Hematopoietic multipotent progenitor cell treated with erythropoietin and hydrocortisone succinate and interleukin-3 and kit ligand, for 17 days (in vitro differentiated cells): ENCODE results near the gene CCR9.
A peak's percentile ranks its signal among the peaks of the same experiment; 100 is the strongest.
"Not testable (repeated sequence)": the region's sequence is repeated elsewhere in the genome, so short reads cannot be mapped to it uniquely, and the experiment has no call there.

Experiments
- DNase-seq: peaks from one replicate; pipeline ENCODE4 v3.0.0-alpha.2; 2015; ENCODE audit warnings: low spot score

The CCR9 gene, protein sequence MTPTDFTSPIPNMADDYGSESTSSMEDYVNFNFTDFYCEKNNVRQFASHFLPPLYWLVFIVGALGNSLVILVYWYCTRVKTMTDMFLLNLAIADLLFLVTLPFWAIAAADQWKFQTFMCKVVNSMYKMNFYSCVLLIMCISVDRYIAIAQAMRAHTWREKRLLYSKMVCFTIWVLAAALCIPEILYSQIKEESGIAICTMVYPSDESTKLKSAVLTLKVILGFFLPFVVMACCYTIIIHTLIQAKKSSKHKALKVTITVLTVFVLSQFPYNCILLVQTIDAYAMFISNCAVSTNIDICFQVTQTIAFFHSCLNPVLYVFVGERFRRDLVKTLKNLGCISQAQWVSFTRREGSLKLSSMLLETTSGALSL

DNA sequence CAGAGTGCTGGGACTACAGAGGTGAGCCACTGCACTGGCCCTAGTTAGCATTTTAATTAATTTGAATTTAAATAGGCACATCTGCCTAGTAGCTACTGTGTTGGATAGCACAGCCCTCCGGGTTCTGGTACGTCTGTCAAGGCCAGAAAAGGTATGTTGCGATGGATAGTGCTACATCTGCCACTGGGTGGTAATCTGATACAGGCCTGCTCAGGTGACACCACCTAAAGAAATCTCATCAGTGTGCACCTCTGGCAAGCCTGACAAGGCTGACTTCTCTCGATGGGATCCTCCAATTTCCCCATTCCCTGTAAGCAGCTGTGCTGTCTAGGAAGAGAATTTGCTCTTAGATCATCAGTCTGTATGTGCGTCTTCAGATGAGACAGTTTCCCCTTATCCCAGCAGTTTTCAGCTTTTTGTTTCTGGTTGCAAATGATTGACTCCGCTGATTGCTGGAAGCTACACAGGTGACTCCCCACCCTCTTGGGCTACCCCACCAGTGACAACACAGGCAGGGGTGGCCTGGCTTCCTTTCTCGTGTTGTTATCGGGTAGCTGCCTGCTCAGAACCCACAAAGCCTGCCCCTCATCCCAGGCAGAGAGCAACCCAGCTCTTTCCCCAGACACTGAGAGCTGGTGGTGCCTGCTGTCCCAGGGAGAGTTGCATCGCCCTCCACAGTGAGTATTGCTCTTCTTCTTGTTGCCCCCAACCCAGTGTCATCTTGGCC, at the start of gene CCR9:
Gene CCR9, plus strand, starts transcription at position 565 of the 727 bp plus-strand sequence. CDS start 8,391 bp downstream, outside the sequence.
- no peak for DNase-seq

DNA sequence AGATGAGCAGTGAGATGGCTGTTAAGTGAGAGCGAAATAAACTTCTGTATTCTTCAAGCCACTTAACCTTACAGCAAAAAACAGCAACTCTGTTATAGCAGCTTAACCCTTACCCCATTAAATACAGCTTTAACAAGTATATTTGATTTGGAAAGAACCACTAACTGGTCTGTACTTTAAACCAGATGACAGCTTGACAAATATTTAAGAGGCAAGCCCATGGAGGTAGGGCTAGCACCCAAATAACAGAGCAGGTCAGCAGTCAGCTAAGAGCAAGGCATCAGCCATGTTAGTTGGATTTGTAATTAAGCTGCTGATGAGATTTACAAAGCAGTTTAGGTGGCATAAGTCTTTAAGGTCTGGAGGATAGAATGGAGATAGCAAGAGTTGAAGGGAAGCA, 47.9 kb upstream of the CCR9 start:
- DNase-seq: no peak

DNA sequence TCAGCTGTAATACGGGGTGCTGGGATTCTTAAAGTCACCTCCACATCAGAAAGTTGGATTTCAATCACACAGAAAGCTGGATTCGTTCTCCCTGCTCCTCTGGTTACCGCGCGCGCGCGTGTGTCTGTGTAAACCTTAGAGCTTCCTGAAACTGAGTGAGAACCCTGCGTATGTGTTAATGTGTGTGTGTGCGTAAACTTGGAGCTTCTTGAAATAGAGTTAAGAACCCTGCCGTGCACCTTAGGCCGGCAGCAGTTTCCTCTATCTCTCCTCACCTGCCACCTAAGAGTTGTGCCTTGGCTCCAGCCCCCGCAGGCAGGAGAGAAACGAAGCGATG, 45.0 kb upstream of the CCR9 start:
- peak; percentile 8 for DNase-seq

DNA sequence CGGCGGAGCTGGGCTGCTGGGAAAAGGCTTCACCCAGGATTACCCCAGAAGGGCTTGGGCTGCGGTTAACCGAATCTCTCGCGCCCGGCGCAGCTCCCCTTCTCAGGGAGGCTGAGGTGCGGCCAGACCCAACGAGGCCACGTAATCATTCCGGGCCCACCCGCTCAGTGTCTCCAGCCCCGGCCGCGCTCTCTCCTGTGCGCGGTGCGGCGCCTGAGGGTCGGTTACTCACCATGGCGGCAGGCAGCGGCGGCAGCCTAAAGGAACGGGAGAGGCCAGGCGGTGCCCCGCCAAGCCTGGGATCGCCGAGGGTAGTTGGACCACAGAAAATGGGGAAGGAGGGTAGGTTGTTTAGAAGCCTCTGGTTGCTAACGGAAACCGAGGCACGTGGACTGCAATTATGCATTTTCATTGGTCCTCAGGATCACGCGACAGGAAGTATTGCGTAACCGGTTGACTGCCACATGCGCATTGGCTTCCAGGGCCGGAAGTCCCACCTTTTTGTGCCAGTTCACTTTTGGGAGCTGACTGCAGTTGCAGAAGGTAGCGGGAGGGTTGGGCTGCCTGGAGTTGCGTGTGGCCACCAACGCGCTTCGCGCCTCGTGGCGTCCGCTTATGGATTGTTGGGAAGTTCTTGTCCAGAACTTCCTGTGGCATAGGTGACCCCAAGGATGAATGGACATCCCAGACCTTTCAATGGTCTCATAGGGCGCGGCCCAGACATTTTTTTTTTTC, 44.4 kb upstream of the CCR9 start, which contains the start of gene LZTFL1:
Gene LZTFL1, minus strand, starts transcription at position 363 of the 735 bp plus-strand sequence. Its CDS starts 128 bp downstream, at position 235.
- peak; percentile 87 for DNase-seq

DNA sequence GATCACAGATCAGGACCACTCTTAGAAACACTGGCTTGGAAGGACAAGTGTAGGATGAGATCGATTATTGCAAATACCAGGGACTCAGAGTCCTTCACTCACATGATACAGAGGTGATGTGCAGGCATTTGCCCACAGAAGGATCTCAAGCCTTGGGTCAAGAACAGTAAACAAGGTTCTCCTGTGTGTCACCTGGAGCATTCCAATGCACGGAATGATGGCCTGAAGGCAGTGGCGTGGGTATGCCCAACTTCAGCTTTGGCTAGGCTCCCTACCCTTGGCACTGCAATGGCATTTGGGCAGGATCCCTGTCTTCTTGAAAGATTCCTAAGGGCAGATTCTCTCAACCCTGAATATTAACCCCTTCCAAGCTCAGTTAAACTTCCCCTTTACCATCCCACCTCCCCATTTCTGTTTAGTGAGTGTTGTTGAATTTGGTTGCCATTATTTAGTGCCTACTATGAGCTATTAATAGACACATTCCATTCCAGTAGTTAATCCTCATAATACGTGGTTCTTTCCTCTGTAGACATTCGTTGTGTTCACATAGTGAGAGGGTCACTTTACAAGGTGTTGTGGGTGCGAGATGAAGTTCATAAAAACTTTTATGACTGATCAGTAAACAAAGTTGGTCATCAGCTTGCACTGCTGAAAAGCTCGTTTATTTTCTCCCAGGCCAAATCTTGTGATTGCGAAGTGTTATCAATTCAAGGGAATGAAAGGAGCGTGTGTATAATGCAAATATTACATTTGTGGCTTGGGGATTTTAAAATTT, 43.3 kb upstream of the CCR9 start:
- no peak for DNase-seq

DNA sequence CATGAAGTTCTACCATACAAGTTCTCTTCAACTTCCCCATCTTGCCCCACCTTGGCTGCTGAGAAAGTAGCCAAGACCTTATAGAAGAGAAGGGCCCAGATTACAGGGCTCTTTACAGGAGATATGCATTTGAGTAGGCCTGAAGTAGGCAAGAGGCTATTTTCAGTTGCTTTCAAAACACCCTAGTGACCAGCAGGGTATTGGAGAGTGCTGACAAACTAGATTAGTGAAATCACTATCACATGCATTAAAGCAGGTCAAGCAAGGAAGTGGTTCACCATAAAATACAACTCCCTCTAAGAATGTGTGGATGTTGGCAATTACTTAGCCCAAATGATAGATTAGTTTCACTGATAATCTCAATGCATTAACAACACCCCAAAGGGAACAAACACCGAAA, 41.7 kb upstream of the CCR9 start:
- no peak for DNase-seq

DNA sequence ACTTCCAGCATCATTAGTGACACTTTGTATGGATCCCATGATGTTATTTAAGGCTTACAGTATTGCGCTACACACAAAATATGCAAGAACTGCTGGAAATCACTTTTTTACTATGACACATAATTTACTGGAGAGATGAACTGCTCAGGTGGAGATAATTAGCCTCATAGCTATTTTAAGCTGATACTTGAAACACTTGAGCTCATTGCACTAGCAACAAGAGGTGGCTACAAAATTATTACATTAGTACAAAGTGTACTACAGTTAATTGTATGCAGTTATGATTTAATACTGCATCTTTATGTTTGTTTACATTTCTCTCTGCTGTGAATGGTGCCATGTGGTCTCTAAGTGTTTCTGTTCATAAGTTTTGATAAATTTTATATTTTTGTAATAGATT, 38.0 kb upstream of the CCR9 start:
- DNase-seq: no peak

DNA sequence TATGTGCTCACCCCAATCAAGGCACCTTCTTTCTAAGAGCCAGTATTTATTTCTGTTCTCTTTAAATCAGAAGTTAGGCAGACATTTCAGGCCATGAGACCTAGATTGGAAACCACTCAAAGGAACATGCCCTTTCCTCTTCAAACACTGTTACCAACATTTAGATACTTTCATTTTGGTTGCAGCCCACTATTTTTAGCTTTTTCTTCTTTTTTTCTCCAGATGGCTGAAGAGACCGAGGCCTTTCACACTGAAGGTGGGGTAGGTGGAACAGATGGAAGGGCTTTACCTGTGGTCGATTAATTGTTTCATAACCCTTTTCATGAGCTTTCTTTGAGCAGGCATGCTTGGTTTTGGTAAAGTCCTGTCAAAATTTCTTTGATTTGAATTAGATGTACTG, 33.5 kb upstream of the CCR9 start:
- no peak for DNase-seq

DNA sequence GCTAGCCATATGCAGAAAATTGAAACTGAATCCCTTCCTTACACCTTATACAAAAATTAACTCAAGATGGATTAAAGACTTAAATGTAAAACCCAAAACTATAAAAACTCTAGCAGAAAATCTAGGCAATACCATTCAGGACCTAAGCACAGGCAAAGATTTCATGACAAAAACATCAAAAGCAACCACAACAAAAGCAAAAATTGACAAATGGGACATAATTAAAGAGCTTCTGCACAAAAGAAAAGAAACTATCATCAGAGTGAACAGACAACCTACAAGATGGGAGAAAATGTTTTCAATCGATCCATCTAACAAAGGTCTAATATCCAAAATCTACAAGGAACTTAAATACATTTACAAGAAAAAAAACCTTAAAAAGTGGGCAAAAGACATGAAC, 30.0 kb upstream of the CCR9 start:
- DNase-seq: not testable (repeated sequence)

DNA sequence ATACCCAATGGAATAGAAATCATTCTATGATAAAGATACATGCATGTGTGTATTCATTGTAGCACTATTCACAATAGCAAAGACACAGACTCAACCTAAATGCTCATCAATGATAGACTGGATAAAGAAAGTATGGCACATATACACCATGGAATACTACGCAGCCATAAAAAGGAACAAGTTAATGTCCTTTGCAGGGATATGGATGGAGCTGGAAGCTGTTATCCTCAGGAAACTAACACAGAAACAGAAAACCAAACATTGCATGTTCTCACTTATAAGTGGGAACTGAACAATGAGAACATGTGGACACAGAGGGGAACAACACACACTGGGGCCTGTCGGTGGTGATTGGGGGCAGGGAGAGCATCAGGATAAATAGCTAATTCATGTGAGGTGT, 29.3 kb upstream of the CCR9 start:
- not testable (repeated sequence) for DNase-seq

DNA sequence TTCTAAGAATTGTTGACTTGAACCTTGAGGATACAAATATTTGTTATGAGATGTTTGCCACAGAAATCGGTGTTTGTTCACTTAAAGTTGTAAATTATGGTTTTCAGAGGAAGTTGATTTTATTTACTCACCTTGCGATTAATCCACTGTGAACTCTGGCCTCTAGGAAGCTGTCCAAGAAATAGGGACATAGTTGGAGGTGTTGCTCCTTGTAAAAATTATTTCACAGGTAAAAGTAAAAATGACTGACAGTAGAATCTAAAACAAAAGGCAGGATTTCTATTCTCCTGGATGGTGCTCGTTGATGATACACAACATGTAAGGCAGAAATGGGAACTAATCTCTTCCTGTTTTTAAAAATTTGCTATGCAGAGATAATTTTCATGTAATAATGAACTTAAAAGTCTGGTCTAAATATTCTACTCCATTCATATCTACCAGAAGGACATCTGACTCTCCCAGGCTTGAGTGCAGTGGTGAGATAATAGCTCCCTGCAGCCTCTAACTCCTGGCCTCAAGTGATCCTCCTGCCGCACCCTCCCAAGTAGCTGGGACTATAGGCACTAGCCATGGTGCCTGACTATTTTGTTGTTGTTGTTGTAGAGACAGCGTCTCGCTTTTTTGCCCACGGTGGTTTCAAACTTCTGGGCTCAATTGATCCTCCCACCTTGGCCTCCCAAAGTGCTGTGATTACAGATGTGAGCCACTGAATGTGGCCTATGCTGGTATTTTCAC, 27.4 kb upstream of the CCR9 start:
- DNase-seq: peak; percentile 71

DNA sequence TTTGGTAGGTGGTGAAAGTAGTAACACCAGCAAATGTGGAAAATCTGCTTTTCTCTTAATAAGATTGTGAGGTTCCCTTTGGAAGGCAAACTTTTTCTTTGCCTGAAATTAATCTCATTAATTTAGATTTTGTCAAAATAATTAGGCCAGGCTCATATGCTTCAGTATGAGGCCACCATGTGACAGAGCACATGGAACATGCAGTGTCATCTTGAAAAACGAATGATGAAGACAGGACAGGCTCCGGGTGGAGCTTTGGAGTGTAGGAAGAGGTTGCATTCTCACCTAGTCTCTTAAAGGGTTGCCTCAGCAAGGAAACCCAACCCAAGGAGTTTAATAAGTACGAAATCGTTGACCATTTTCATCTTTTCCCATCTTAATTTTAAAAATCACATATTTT, 25.9 kb upstream of the CCR9 start:
- peak; percentile 16 for DNase-seq

DNA sequence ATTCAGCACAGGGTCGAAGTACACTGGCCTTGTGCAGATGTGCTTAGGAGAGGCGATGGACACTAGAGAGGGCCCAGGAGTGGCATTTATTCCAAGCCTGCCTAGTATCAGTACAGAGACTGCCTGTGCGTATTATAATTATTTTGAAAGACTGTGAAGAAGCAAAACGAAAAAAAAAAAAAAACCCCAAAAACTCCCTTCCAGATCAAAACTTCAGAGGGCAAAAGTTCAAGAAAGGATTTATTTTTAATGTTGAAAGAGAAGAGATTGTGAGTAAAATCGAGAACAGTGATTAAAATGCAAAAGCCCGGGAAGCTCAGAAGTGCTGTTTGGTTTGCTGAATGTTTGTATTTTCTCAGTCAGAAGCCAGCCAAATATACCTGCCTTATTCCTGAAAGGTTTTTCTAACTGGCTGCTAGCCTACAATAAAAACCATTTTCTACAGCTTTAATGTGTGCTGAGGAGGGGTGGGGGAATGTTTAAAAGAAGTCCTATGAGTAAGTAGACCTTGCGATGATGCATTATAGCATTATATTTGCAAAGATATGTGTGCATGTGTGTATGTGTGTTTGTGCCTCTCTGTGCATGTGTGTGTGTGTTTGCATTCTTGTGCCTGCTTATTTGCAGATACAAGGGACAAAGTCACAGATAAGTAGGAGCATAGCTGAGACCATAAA, 25.2 kb upstream of the CCR9 start:
- no peak for DNase-seq

DNA sequence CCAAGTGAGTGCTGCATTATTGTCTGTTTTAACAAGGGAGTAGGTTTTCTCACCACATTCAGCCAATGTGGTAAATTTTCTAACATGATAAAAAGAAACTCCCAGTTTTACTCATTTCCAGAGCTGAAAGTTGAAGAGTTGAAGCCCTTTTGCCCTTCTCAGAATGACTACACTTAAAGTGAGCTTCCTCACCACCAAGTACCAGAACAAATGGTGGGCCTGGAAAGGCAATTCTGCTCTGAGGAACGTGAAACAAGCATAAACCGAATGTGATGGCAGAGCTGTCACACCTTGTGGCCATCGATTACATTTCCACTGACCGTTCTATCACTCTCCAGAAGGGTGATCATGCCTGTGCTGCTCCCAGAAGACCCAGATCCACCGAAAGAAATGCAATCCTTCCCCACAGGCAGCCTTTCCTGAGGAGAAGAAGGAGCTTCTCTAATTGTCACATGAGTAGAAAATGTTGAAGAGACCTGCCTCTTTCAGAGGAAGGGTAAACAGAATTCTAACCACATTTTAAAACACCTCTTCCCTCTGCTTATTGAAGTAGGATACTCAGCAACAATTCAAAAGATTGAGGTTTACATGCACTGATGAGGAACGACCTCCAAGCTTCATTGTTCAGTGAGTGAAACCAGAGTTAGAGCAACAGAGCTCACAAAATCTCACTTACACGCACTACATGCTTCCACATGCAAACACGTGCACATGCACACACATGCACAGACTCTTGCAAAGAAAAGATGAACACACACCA, 21.4 kb upstream of the CCR9 start:
- DNase-seq: no peak

DNA sequence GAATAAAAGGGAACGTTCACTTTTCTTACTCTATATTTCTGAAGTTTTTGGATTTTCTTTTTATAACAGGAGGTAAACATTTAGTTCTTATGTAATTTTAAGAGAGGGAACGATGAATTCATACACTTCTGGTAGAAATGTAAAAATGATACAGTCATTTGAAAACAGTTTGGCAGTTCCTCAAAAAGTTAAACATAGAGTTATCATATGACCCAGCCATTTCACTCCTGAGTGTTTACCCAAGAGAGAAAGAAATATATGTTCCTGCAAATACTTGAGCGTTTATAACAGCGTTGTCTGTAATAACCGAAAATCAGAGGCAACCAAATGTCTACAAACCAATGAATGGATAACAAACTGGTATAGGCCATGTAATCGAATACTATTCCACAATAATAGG, 20.8 kb upstream of the CCR9 start:
- no peak for DNase-seq

DNA sequence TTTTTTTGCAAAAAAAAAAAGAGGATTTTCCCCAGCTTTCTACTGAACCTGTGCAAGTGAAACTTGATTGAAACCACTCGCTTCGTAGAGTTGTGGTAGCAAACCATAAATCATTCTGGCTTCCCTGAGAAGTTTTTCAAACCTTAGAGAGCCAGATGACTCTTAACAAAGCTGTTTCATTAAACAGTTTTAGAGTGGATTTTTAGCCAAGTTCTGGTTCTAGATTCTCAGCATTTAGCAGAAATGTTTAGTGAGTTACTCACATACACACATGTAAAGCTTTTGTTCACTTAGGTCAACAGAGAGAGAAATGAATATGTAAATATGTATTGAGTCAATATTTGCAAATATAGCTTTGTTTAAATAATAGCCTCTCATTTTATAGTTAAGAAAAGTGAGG, 18.1 kb upstream of the CCR9 start:
- no peak for DNase-seq

DNA sequence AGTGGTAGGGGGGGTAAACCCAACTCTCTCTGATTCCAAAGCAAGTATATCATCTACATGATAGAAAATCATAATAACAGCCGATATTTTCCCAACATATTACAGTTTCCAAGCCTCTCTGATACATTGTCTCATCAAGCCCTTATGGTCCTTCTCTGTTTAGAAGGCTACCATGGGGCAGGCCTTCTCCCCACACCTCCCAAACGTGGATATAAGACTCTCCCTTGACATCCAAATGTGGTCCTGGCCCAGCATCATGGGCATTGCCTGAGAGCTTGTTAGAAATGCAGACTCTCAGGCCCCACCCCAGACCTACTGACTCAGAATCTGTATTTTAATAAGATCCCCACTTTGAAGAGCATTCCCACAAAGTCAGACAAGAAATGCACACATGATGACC, 17.7 kb upstream of the CCR9 start:
- DNase-seq: no peak

DNA sequence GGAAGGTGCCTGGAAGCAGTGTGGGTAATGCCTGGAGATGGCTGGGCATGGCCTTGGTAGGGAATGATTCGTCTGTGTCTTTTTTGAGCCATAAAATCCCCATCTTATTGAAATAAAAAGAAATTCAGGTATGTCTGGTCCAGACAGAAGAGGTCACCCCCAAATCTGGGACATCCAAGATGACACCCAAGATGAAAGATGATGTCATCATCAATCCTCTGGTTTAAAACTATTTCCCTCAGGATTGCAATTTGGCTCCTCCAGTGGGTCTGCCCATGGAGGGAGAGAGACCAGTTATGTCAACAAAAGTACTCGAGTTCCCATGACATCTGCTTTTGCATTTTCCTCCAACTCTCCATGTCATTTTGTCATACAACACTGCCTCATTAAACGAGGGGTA, 16.7 kb upstream of the CCR9 start:
- DNase-seq: no peak

DNA sequence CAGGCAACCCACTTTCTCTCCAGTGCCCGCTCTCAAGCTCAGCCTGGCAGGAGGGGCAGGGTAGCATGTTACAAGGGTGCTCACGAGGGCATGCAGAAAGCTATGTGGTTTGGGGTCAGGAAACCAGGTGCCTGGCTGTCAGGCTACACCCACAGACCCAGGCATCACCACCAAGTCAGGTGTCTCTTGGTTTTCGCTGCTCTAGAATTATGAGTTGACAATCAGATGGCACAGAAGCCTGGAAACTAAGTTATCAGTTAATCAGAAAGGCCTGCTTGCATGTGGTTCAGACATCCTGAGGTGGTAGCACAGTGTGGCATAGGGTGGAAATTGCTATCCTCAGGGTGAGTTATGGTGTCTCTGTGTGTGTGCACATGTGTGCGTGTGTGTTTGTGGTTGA, 16.2 kb upstream of the CCR9 start:
- no peak for DNase-seq

DNA sequence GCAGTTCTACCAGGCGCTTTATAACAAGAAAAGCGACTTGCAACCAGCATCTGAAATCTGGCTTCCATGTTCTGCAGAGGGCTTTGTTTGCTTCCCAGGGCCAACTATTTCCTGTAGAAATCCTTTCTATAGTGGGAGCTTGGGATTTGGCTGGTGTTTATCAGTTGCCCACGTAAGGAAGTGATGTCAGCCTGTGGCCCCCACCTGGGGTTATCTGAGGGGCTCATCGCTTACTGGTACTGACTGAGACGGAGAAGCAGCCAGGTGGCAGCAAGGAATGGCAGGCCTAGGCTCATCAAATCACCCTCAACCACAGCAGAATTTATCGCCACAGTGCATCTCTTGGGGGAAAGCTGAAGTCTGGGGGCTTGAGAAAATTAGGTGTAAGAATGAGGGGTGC, 14.6 kb upstream of the CCR9 start:
- DNase-seq: no peak
